Measurements from ENCODE around the gene AMIGO1. TPM values are rescaled to one million over a fixed set of nuclear protein-coding genes. Genes with fewer than 3 reads are reported as not detected.
"Not testable (repeated sequence)": the region's sequence is repeated elsewhere in the genome, so short reads cannot be mapped to it uniquely, and the experiment has no call there.

Gene AMIGO1
- total RNA-seq, 1 experiment from 2014 or later: 1.5 TPM

GRCh38 chr1:109474697-109475096 is 34.8 kb downstream of the AMIGO1 start:
- Histone ChIP-seq H3K36me3 (ENCODE audit: control insufficient read depth, insufficient read depth, low read length) (no peaks in the 10 kb centered on the region), H3K4me3 (ENCODE audit: low read depth, low read length) (no peak overlapping the region), H3K27me3 (replicated peaks; ENCODE audit: control insufficient read depth, insufficient read depth, low read length) (no peaks in the 10 kb centered on the region; the same call in 1 of the 2 replicates), H3K4me1 (no peaks in the 10 kb centered on the region), H3K9me3 (no peaks in the 10 kb centered on the region)
- H3K27me3 Mint-ChIP-seq (ENCODE audit: insufficient read depth, unreplicated experiment): peaks cover 17% of the 10 kb centered on the region
- no peaks in the 10 kb centered on the region for H3K4me1 Mint-ChIP-seq (ENCODE audit: low read depth, unreplicated experiment)
- no peak overlapping the region for H3K4me3 Mint-ChIP-seq (ENCODE audit: unreplicated experiment)
- intact Hi-C loops (cut with micrococcal nuclease; ENCODE audit: unreplicated experiment): no loop called here
- TF ChIP-seq CTCF (IDR thresholded peaks at IDR 0.05; ENCODE audit: insufficient read depth in 1 of 2, low read depth in 1 of 2, low read length in 1 of 2, severe bottlenecking in 1 of 2, unreplicated experiment in 1 of 2): no peak
- no TSS peak for BruUV-seq (replicated peaks)
- no peaks in the 10 kb centered on the region for H3K36me3 Mint-ChIP-seq (ENCODE audit: insufficient read depth, unreplicated experiment)
- H3K27ac Mint-ChIP-seq (ENCODE audit: unreplicated experiment): no peak overlapping the region
- ChIA-PET CTCF (no interaction called here), POLR2A (no interaction called here)
- H3K9me3 Mint-ChIP-seq (ENCODE audit: unreplicated experiment): no peaks in the 10 kb centered on the region
- DNase-seq: no peak

- H3K27me3 Mint-ChIP-seq (ENCODE audit: insufficient read depth, unreplicated experiment): peaks cover 14% of the 10 kb centered on the region
- H3K4me1 ChIP-seq; H3K4me3 Mint-ChIP-seq (ENCODE audit: unreplicated experiment); BruUV-seq (replicated peaks); H3K36me3 Mint-ChIP-seq (ENCODE audit: insufficient read depth, unreplicated experiment); H3K27me3 ChIP-seq (replicated peaks; ENCODE audit: control insufficient read depth, insufficient read depth, low read length); H3K4me1 Mint-ChIP-seq (ENCODE audit: low read depth, unreplicated experiment); POLR2A ChIA-PET; DNase-seq; H3K4me3 ChIP-seq (ENCODE audit: low read depth, low read length); intact Hi-C loops (cut with micrococcal nuclease; ENCODE audit: unreplicated experiment); H3K27ac Mint-ChIP-seq (ENCODE audit: unreplicated experiment); CTCF ChIA-PET; H3K9me3 ChIP-seq; H3K36me3 ChIP-seq (ENCODE audit: control insufficient read depth, insufficient read depth, low read length); H3K9me3 Mint-ChIP-seq (ENCODE audit: unreplicated experiment): not testable (repeated sequence)
Measured at GRCh38 chr1:109473284-109474057, 36.1 kb downstream of the AMIGO1 start.

- Mint-ChIP-seq H3K4me3 (ENCODE audit: unreplicated experiment) (no peak overlapping the region), H3K9me3 (ENCODE audit: unreplicated experiment) (no peaks in the 10 kb centered on the region), H3K27ac (ENCODE audit: unreplicated experiment) (no peak overlapping the region), H3K36me3 (ENCODE audit: insufficient read depth, unreplicated experiment) (no peaks in the 10 kb centered on the region), H3K27me3 (ENCODE audit: insufficient read depth, unreplicated experiment) (peaks cover 14% of the 10 kb centered on the region), H3K4me1 (ENCODE audit: low read depth, unreplicated experiment) (no peaks in the 10 kb centered on the region)
- DNase-seq: no peak
- CTCF ChIA-PET: no interaction called here
- POLR2A ChIA-PET: interaction anchor here (0.6 kb wide), 1 partner anchor 11 kb away, joined by 7 read pairs; no protein-coding TSS in a partner anchor
- no peaks in the 10 kb centered on the region for H3K4me1 ChIP-seq
- no peaks in the 10 kb centered on the region for H3K36me3 ChIP-seq (ENCODE audit: control insufficient read depth, insufficient read depth, low read length)
- no peak overlapping the region for H3K4me3 ChIP-seq (ENCODE audit: low read depth, low read length)
- no peaks in the 10 kb centered on the region; the same call in 1 of the 2 replicates for H3K27me3 ChIP-seq (replicated peaks; ENCODE audit: control insufficient read depth, insufficient read depth, low read length)
- TF ChIP-seq CTCF (IDR thresholded peaks at IDR 0.05; ENCODE audit: insufficient read depth in 1 of 2, low read depth in 1 of 2, low read length in 1 of 2, severe bottlenecking in 1 of 2, unreplicated experiment in 1 of 2): no peak
- no TSS peak for BruUV-seq (replicated peaks)
- intact Hi-C loops (cut with micrococcal nuclease; ENCODE audit: unreplicated experiment): no loop called here
- no peaks in the 10 kb centered on the region for H3K9me3 ChIP-seq
Measured at GRCh38 chr1:109472779-109473178, 36.7 kb downstream of the AMIGO1 start.

Measured in Caco-2 (cell line).